Measurements from ENCODE around the gene EIF2A.

EIF2A gene

GRCh38 chr3:150511122-150511821 is 35.3 kb upstream of the EIF2A start:
- no peak overlapping the region for H3K4me3 ChIP-seq (replicated peaks; ENCODE audit: low read depth, low read length)
- TF ChIP-seq CTCF (IDR thresholded peaks at IDR 0.05; ENCODE audit: low read length, missing control alignments) = no peak
- no peak for DNase-seq (ENCODE audit: low read depth)

GRCh38 chr3:150515210-150515609 is 31.4 kb upstream of the EIF2A start:
- no peak overlapping the region for H3K4me3 ChIP-seq (replicated peaks; ENCODE audit: low read depth, low read length)
- peak; percentile 13 for DNase-seq (ENCODE audit: low read depth)
- TF ChIP-seq CTCF (IDR thresholded peaks at IDR 0.05; ENCODE audit: low read length, missing control alignments) = no peak

- H3K4me3 ChIP-seq (replicated peaks; ENCODE audit: low read depth, low read length) = no peak overlapping the region
- no peak for TF ChIP-seq CTCF (IDR thresholded peaks at IDR 0.05; ENCODE audit: low read length, missing control alignments)
Observed at GRCh38 chr3:150519026-150519425, 27.6 kb upstream of the EIF2A start.

GRCh38 chr3:150520408-150520807 is 26.2 kb upstream of the EIF2A start:
- no peak for DNase-seq (ENCODE audit: low read depth)
- H3K4me3 ChIP-seq (replicated peaks; ENCODE audit: low read depth, low read length) = no peak overlapping the region
- no peak for TF ChIP-seq CTCF (IDR thresholded peaks at IDR 0.05; ENCODE audit: low read length, missing control alignments)

More at GRCh38 chr3:150519026-150519425, 27.6 kb upstream of the EIF2A start:
- DNase-seq (ENCODE audit: low read depth) = no peak

GRCh38 chr3:150521463-150521862 is 25.1 kb upstream of the EIF2A start:
- no peak overlapping the region for H3K4me3 ChIP-seq (replicated peaks; ENCODE audit: low read depth, low read length)
- no peak for TF ChIP-seq CTCF (IDR thresholded peaks at IDR 0.05; ENCODE audit: low read length, missing control alignments)
- no peak for DNase-seq (ENCODE audit: low read depth)

- no peak for DNase-seq (ENCODE audit: low read depth)
- TF ChIP-seq CTCF (IDR thresholded peaks at IDR 0.05; ENCODE audit: low read length, missing control alignments) = no peak
- no peak overlapping the region for H3K4me3 ChIP-seq (replicated peaks; ENCODE audit: low read depth, low read length)
Observed at GRCh38 chr3:150523538-150523937, 23.0 kb upstream of the EIF2A start.

Data from fibroblast of pulmonary artery (primary cell).